ENCODE data around the gene ELMO1.

DNA sequence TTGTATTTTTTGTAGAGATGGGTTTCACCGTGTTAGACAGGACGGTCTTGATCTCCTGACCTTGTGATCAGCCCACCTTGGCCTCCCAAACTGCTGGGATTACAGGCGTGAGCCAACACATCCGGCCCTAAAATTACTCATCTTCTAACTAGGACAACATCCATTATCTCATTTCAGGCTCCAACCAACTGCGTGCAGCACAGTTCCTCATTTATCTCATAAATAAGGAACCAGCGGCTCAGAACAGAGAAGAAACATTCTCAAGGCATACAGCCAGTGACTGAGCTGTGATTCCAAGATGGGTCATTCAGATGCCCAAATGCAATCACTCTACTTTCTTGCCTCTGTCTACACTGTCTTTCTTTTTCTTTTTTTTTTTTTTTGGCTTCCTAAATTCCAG lies 356.1 kb downstream of the ELMO1 start:
- TF ChIP-seq, protein P1, sequence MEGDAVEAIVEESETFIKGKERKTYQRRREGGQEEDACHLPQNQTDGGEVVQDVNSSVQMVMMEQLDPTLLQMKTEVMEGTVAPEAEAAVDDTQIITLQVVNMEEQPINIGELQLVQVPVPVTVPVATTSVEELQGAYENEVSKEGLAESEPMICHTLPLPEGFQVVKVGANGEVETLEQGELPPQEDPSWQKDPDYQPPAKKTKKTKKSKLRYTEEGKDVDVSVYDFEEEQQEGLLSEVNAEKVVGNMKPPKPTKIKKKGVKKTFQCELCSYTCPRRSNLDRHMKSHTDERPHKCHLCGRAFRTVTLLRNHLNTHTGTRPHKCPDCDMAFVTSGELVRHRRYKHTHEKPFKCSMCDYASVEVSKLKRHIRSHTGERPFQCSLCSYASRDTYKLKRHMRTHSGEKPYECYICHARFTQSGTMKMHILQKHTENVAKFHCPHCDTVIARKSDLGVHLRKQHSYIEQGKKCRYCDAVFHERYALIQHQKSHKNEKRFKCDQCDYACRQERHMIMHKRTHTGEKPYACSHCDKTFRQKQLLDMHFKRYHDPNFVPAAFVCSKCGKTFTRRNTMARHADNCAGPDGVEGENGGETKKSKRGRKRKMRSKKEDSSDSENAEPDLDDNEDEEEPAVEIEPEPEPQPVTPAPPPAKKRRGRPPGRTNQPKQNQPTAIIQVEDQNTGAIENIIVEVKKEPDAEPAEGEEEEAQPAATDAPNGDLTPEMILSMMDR (IDR thresholded peaks at IDR 0.05), result no peak
- TF ChIP-seq POLR2A (IDR thresholded peaks at IDR 0.05), result no peak

Data from heart left ventricle (tissue), 13 donors.